Osteoblast (primary cell): ENCODE data around the gene IRS1. TPM values are rescaled to one million over a fixed set of nuclear protein-coding genes. Genes with fewer than 3 reads are reported as not detected.

ENCODE experiments used
- DNase-seq: peaks from one replicate; pipeline ENCODE4 v3.0.0; 2011; ENCODE audit warnings: low spot score, mixed read lengths; ENCODE audit not compliant: insufficient read length; ENCODE audit errors: missing footprints
- H2AFZ ChIP-seq: 2 replicates; pipeline ENCODE4 v1.6.0; 2011; ENCODE audit warnings: mild to moderate bottlenecking, low read length
- H3K27ac ChIP-seq: 2 replicates; pipeline ENCODE4 v1.5.1; 2011; ENCODE audit warnings: mild to moderate bottlenecking, low read depth, low read length, moderate library complexity
- H3K27me3 ChIP-seq: 2 replicates; pipeline ENCODE4 v1.6.0; 2012; ENCODE audit warnings: mild to moderate bottlenecking, control low read depth, inconsistent platforms, low read length, moderate library complexity; ENCODE audit not compliant: insufficient read depth
- H3K36me3 ChIP-seq: 2 replicates; pipeline ENCODE4 v1.5.1; 2011; ENCODE audit warnings: mild to moderate bottlenecking, low read length, control low read depth, moderate library complexity; ENCODE audit not compliant: insufficient read depth
- H3K4me1 ChIP-seq: 2 replicates; pipeline ENCODE4 v1.5.1; 2011; ENCODE audit warnings: mild to moderate bottlenecking, low read length, control low read depth, moderate library complexity; ENCODE audit not compliant: insufficient read depth
- H3K4me2 ChIP-seq: 2 replicates; pipeline ENCODE4 v1.6.0; 2011; ENCODE audit warnings: mild to moderate bottlenecking, low read length; ENCODE audit not compliant: insufficient read depth
- H3K4me3 ChIP-seq: fragments of 200-600 bp; sonication (generic); 3 replicates; pipeline ENCODE4 v1.5.1; 2012; ENCODE audit warnings: mild to moderate bottlenecking, low read length, inconsistent platforms; ENCODE audit not compliant: insufficient read depth
- H3K79me2 ChIP-seq: 2 replicates; pipeline ENCODE4 v1.6.0; 2012; ENCODE audit warnings: mild to moderate bottlenecking, low read length, control low read depth, inconsistent platforms; ENCODE audit not compliant: insufficient read depth
- H3K9me3 ChIP-seq: 2 replicates; pipeline ENCODE4 v1.5.1; 2011; ENCODE audit warnings: low read depth, low read length, control low read depth
- H4K20me1 ChIP-seq: 2 replicates; pipeline ENCODE4 v1.6.0; 2012; ENCODE audit warnings: mild to moderate bottlenecking, low read length, control low read depth; ENCODE audit not compliant: insufficient read depth
- CTCF ChIP-seq: IDR thresholded peaks from 2 replicates; pipeline ENCODE4 v1.5.1; 2011; ENCODE audit warnings: mild to moderate bottlenecking, low read depth, low read length, moderate library complexity; ENCODE audit errors: extremely low read depth
- total RNA-seq: library from RNA; depleted of rRNA; stranded (reverse); fragments of >200 nt; gene quantifications from 2 replicates; pipeline ENCODE4 v1.2.3, GENCODE V29; 2012

The IRS1 gene
- total RNA-seq, 1 donor = 27.9 TPM

- no peaks in the 10 kb centered on the region for H4K20me1 ChIP-seq
- H3K4me3 ChIP-seq = no peak overlapping the region
- no peak for TF ChIP-seq CTCF
- H3K27me3 ChIP-seq = no peaks in the 10 kb centered on the region
- peaks cover 96% of the 10 kb centered on the region for H3K79me2 ChIP-seq
- H2AFZ ChIP-seq = no peak overlapping the region
- no peak overlapping the region for H3K27ac ChIP-seq
- no peaks in the 10 kb centered on the region for H3K9me3 ChIP-seq
- no peak overlapping the region for H3K4me2 ChIP-seq
- peaks cover 5% of the 10 kb centered on the region for H3K4me1 ChIP-seq
- peaks cover 16% of the 10 kb centered on the region for H3K36me3 ChIP-seq
- no peak for DNase-seq
These were observed 52.3 kb downstream of the IRS1 start for GRCh38 chr2:226747288-226747687.

DNA sequence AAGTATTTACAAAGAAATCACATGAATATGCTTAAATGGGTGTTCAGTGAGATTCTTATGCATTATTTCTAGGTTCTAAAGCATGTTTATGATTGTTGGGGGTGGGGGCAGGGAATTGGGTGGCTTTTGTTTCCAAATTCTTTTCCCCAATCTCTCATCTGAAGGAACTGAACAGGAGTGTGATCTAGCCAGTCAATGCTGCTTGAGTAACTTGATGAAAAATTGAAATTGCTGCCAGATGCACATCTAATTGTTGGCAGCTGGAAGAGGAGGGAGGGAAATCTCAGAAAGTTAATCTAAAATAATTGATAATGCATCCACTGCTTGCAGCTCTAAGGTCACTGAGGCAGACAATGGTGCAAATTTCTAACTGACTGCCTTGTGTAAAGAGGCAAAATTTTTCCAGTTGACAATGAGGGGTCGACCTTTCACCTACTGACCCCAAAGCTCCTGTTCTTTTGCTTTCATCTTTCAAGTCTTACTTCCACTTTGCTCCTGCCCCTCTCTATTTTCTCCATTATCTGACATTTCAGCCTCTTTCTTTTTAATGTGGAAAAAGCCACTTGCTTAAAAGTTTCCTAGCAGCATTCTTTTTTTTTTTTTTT lies 53.3 kb downstream of the IRS1 start:
- Histone ChIP-seq H3K36me3 (peaks cover 12% of the 10 kb centered on the region), H4K20me1 (no peaks in the 10 kb centered on the region), H3K27me3 (no peaks in the 10 kb centered on the region), H3K79me2 (peaks cover 96% of the 10 kb centered on the region), H3K4me1 (peaks cover 9% of the 10 kb centered on the region), H3K4me2 (no peak overlapping the region), H2AFZ (no peak overlapping the region), H3K4me3 (no peak overlapping the region), H3K9me3 (no peaks in the 10 kb centered on the region), H3K27ac (no peak overlapping the region)
- no peak for TF ChIP-seq CTCF
- DNase-seq = no peak

DNA sequence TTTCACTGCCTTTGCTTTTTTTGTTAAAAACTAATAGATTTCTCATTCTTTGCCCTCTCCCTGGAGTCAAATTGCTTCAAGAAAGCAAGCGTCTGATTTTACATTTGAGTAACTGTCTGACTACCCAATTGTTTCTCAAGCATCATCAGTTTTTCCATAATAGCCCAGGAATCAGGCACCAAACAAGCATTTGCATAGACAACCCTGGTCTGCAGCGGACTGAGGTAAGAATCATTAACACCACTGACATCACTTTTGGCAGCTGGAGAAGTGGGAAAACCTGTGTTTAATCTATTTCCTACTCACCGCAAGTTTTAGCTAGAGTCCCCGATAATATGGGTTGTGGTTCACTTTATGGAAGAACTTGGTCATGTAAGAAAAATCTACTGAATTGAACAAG lies 55.7 kb downstream of the IRS1 start:
- peaks cover 11% of the 10 kb centered on the region for H3K4me1 ChIP-seq
- no peak for DNase-seq

GRCh38 chr2:226742347-226742746 lies 57.3 kb downstream of the IRS1 start:
- DNase-seq = peak; percentile 62
- Histone ChIP-seq H2AFZ (no peak overlapping the region), H3K4me2 (peak overlapping the region; percentile 1), H3K4me3 (no peak overlapping the region), H3K27ac (peak overlapping the region; percentile 38), H3K4me1 (peaks cover 11% of the 10 kb centered on the region), H3K9me3 (no peaks in the 10 kb centered on the region), H3K79me2 (peaks cover 99% of the 10 kb centered on the region), H3K36me3 (peaks cover 6% of the 10 kb centered on the region), H4K20me1 (no peaks in the 10 kb centered on the region), H3K27me3 (no peaks in the 10 kb centered on the region)
- no peak for TF ChIP-seq CTCF

More for the DNA sequence above, 55.7 kb downstream of the IRS1 start:
- Histone ChIP-seq H4K20me1 (no peaks in the 10 kb centered on the region), H3K9me3 (no peaks in the 10 kb centered on the region), H3K79me2 (peaks cover 99% of the 10 kb centered on the region), H3K27me3 (no peaks in the 10 kb centered on the region), H2AFZ (no peak overlapping the region), H3K36me3 (peaks cover 4% of the 10 kb centered on the region), H3K4me2 (no peak overlapping the region), H3K4me3 (no peak overlapping the region), H3K27ac (no peak overlapping the region)
- no peak for TF ChIP-seq CTCF
